OCI-M2 (cell line): Measurements from ENCODE around the gene SLC10A7.

Experiments used
- DNase-seq: peaks from one replicate; lab custom pipeline; 2025; ENCODE audit not compliant: unreplicated experiment; lab: John Stamatoyannopoulos, UW

SLC10A7 gene

GRCh38 chr4:146442801-146443200 is 78.9 kb downstream of the SLC10A7 start:
- DNase-seq = no peak

DNA sequence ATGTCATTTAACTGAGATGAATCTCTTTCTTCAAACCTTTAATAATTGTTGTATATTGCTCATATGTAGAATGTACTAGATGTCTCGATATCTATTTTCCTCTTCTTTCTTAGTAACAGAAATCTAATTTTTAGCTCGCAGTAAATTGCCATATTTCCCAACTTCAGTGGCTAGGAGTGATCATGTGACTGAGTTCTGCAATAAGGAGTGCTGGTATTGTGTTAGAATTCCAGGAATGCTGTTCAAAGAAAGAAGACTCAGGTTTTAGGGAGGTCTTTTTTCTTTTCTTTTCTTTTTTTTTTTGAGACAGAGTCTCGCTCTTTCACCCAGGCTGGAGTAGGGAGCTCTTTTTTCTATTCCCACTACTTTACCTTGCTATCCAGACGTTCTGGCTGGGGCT is 81.7 kb downstream of the SLC10A7 start:
- DNase-seq = no peak

DNA sequence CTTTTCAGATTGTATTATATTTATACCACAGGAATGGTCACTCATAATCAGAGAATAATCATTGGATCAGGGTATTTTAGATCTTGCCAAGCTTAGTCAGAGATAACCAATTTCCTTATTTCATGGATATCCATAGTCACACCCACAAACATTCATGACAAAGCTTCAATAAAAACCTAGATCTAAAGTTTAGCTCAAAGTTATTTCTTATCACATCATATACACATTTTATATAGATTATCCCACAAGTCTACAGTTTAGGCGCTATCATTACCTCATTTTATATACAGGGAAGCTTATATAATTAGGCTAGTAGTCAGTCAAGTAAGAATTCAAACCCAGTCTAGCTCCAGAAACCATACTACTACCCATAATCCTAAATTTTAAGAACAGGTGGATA is 82.3 kb downstream of the SLC10A7 start:
- DNase-seq = no peak

DNA sequence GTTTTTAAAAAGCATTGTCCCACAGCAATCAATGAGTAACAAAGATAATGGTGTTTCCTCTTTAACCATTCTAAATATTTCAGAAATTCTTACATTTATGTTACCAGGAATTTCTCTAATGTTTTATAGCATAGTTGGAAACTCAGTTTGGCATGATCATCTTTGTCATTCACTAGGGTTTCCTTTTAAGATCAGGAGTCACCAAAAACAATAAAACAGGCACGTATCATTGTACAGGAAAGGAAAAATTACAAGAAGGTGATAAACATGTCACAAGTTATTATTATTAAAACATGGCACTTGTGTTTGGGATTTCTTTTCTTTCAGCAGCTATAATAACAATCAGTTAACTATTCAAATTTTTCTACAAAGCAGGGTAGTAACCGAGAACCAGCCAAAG is 84.0 kb downstream of the SLC10A7 start:
- DNase-seq = no peak

GRCh38 chr4:146436423-146437162 is 85.1 kb downstream of the SLC10A7 start:
- DNase-seq = no peak

- DNase-seq = no peak
Observed at GRCh38 chr4:146435962-146436361, 85.8 kb downstream of the SLC10A7 start.

DNA sequence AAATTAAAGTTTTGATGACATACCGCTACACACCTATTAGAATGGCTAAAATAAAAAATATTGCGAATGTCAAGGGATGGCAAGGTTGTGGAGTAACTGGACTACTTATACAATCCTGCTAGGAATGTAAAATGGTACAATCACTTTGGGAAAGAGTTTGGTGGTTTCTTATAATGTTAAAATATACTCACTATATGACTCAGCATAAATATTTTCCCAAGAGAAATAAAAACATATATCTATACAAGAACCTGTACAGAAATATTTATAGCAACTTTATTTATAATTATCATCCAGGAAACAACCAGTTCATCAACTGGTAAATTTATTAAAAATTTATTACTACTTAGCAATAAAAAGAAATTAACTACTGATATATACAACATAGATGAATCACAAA is 89.7 kb downstream of the SLC10A7 start:
- DNase-seq = no peak

GRCh38 chr4:146428298-146428697 is 93.4 kb downstream of the SLC10A7 start:
- no peak for DNase-seq

DNA sequence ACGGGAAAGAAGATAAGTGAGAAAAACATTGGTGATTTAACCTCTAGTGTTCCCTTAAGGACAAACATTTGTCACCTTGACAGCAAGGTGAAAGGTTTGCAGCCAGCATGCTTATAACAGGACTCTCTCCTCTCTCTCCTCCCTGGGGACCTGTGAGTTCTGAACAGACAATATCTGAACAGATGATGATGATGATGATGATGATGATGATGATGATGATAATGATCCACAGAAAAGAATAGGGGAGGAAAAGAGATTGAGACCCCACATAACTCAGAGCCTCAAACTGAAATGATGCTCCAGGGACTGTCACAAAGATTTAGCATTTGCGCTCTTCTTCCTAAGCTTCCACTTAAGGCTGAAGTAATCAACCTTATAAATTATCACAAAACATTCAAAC is 103.9 kb downstream of the SLC10A7 start:
- DNase-seq = no peak

DNA sequence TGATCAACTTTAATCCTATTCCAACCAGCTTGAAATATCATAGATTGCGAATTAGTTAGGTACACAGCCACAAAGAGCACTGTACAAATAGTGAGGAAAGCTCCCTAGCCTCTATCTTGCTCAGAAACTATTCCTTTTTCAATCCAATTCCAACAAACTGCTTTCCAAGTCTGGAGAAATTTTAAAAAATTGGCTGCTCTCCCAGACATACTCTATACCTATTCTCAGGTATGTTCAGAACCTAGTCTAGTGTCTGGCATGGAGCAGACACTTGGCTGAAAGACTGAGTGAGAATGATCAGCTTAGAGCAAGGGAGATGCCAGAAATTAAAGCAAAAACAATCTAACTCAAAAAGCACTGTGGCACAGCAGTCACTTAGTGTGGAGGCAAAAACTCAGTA is 105.9 kb downstream of the SLC10A7 start:
- DNase-seq = no peak

- peak; percentile 10 for DNase-seq
Observed at GRCh38 chr4:146407669-146408084, 114.1 kb downstream of the SLC10A7 start.

GRCh38 chr4:146407257-146407656 is 114.5 kb downstream of the SLC10A7 start:
- no peak for DNase-seq

- no peak for DNase-seq
Observed at GRCh38 chr4:146401274-146401673, 120.5 kb downstream of the SLC10A7 start.

DNA sequence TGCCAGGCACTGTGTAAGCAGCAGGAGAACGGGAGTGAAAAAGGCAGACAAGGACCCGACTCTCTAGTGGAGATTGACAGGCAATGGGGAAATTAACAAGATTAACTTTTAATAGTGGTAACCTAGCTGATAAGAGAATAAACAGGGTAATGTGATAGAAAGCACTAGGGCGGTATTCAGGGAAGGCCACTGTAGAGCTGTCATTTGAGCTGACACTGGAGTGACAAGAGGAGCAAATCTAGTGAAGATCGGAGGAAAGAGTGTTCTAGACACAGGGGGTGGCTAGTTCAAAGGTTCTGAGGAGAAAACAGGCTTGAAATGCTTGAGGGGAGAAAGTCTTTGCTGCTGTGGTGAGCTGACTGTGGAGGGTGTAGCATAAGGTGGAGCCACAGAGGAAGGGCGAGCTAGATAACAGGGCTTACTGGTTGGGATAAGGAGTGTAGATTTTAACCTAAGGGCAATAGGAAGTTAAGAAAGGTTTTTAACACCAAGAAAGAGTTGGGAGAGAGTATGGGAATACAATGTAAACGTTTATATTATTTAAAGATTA is 122.8 kb downstream of the SLC10A7 start:
- DNase-seq = no peak

DNA sequence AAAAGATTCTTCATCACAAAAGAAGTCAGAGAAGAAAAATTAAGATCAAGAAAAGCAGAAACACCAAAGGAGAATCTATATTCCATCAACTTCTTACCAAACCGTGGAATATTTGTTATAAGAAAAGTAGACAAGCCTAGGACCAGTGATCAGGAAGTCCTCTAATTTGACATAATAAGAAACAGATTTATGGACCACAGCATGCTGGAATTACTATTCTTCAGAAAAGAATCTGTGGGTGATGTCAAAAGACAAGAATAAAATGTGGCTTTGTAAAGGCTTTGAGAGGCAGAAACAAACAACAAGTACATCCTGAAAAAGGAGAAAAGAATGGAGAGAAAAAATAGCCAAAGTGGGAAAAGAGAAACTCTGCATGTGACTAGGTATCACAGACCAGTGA is 123.3 kb downstream of the SLC10A7 start:
- no peak for DNase-seq

- DNase-seq = no peak
Observed at GRCh38 chr4:146389561-146389960, 132.2 kb downstream of the SLC10A7 start.

DNA sequence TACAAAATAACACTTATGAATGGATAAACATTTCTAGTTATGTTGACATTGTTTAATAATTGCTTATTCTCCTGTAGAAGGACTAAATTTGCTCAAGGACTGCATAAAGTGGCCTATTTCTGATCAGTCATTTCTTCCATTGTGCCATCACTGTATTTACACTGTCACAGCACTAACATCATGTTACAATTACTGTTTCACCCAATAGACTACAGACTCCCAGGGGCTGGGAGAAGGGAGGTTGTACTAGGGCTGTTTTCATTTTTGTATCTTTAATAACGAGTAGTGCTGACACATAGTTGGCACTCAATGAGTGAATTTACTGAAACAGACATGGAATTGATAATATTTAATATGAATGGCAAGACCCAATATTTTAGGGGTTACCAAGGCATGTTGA is 139.5 kb downstream of the SLC10A7 start:
- no peak for DNase-seq

GRCh38 chr4:146381263-146381872 is 140.4 kb downstream of the SLC10A7 start:
- no peak for DNase-seq

GRCh38 chr4:146379744-146380143 is 142.0 kb downstream of the SLC10A7 start:
- no peak for DNase-seq

DNA sequence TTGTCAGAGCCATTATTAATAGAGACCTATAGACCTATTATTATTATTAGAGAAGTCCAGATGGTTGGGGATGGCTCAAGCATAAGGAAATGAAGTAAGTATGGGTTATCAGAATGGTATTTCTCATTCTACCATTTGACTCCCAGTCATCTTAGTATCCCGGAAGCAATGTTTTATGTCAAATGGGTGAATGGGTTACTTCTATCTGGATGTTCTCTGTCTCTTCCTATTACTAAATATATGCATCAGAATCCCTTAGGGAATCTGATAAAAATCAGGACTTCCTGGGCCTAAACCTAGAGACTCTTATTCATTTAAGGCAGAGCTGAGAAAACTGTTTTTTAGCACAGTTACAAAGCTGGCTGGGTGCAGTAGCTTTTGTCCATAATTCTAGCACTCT is 149.9 kb downstream of the SLC10A7 start:
- no peak for DNase-seq

DNA sequence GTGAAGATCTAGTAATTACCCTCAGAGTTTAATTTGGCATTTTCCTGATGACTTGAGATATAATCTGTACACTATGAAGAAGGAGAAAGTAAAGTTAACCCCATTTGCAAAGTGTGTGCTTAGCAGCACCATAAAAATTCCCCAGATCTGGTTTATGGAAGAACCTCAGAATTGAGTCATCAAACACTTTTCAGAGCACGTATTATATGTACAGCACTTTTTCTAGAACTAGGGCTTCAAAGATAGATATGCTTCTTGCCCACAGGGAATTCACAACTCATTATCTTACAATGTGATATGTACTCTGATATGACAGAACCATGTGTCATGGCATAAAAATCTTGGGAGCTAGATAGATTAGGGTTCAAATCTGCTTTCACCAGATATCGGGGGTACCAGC is 150.9 kb downstream of the SLC10A7 start:
- DNase-seq = no peak

- no peak for DNase-seq
Observed at GRCh38 chr4:146369446-146369845, 152.3 kb downstream of the SLC10A7 start.

GRCh38 chr4:146368209-146368608 is 153.5 kb downstream of the SLC10A7 start:
- no peak for DNase-seq
